ENCODE measurements around the gene ZNF140.

ZNF140 gene

DNA sequence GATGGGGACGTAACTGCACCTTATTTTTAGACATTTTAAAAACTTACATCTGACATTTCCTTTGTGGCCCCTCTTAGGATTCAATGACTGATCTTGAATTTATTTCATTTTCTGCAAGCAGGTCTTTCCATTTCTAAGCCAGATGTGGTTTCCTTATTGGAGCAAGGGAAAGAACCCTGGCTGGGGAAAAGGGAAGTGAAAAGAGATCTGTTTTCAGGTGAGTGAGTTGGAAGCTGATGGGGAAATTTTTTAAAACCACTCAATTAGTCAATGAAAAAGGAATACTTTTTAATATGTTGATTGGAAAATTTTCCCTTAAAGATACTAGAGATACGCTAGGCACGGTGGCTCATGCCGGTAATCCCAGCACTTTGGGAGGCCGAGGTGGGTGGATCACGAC is 2.6 kb downstream of the ZNF140 start:
- TF ChIP-seq, protein P1, sequence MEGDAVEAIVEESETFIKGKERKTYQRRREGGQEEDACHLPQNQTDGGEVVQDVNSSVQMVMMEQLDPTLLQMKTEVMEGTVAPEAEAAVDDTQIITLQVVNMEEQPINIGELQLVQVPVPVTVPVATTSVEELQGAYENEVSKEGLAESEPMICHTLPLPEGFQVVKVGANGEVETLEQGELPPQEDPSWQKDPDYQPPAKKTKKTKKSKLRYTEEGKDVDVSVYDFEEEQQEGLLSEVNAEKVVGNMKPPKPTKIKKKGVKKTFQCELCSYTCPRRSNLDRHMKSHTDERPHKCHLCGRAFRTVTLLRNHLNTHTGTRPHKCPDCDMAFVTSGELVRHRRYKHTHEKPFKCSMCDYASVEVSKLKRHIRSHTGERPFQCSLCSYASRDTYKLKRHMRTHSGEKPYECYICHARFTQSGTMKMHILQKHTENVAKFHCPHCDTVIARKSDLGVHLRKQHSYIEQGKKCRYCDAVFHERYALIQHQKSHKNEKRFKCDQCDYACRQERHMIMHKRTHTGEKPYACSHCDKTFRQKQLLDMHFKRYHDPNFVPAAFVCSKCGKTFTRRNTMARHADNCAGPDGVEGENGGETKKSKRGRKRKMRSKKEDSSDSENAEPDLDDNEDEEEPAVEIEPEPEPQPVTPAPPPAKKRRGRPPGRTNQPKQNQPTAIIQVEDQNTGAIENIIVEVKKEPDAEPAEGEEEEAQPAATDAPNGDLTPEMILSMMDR (IDR thresholded peaks at IDR 0.05; ENCODE audit: borderline replicate concordance, control extremely low read depth, extremely low read depth, insufficient read depth, missing control alignments) = no peak
- DNase-seq (ENCODE audit: low spot score) = no peak

GRCh38 chr12:133105620-133106019 is 24.9 kb downstream of the ZNF140 start:
- DNase-seq (ENCODE audit: low spot score) = no peak
- in situ Hi-C loops (cut with MboI; ENCODE audit: low sequenced_read_pairs, unreplicated experiment) = no loop called here

More for the DNA sequence above, 2.6 kb downstream of the ZNF140 start:
- in situ Hi-C loops (cut with MboI; ENCODE audit: low sequenced_read_pairs, unreplicated experiment) = no loop called here

DNA sequence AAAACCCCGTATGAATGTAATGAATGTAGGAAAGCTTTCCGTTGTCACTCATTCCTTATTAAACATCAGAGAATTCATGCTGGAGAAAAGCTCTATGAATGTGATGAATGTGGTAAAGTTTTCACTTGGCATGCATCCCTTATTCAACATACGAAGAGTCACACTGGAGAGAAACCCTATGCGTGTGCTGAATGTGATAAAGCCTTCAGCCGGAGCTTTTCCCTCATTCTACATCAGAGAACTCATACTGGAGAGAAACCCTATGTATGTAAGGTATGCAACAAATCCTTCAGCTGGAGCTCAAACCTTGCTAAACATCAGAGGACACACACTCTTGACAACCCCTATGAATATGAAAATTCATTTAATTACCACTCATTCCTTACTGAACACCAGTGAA is 25.5 kb downstream of the ZNF140 start:
- DNase-seq (ENCODE audit: low spot score) = no peak
- in situ Hi-C loops (cut with MboI; ENCODE audit: low sequenced_read_pairs, unreplicated experiment) = no loop called here
- TF ChIP-seq, protein P1 (IDR thresholded peaks at IDR 0.05; ENCODE audit: borderline replicate concordance, control extremely low read depth, extremely low read depth, insufficient read depth, missing control alignments) = no peak

More at GRCh38 chr12:133105620-133106019, 24.9 kb downstream of the ZNF140 start:
- TF ChIP-seq, protein P1 (IDR thresholded peaks at IDR 0.05; ENCODE audit: borderline replicate concordance, control extremely low read depth, extremely low read depth, insufficient read depth, missing control alignments) = no peak

- TF ChIP-seq, protein P1 (IDR thresholded peaks at IDR 0.05; ENCODE audit: borderline replicate concordance, control extremely low read depth, extremely low read depth, insufficient read depth, missing control alignments) = no peak
- in situ Hi-C loops (cut with MboI; ENCODE audit: low sequenced_read_pairs, unreplicated experiment) = no loop called here
- no peak for DNase-seq (ENCODE audit: low spot score)
Observed at GRCh38 chr12:133107121-133107520, 26.4 kb downstream of the ZNF140 start.

- TF ChIP-seq, protein P1 (IDR thresholded peaks at IDR 0.05; ENCODE audit: borderline replicate concordance, control extremely low read depth, extremely low read depth, insufficient read depth, missing control alignments) = no peak
- DNase-seq (ENCODE audit: low spot score) = no peak
- in situ Hi-C loops (cut with MboI; ENCODE audit: low sequenced_read_pairs, unreplicated experiment) = no loop called here
Observed at GRCh38 chr12:133108150-133108549, 27.4 kb downstream of the ZNF140 start.

DNA sequence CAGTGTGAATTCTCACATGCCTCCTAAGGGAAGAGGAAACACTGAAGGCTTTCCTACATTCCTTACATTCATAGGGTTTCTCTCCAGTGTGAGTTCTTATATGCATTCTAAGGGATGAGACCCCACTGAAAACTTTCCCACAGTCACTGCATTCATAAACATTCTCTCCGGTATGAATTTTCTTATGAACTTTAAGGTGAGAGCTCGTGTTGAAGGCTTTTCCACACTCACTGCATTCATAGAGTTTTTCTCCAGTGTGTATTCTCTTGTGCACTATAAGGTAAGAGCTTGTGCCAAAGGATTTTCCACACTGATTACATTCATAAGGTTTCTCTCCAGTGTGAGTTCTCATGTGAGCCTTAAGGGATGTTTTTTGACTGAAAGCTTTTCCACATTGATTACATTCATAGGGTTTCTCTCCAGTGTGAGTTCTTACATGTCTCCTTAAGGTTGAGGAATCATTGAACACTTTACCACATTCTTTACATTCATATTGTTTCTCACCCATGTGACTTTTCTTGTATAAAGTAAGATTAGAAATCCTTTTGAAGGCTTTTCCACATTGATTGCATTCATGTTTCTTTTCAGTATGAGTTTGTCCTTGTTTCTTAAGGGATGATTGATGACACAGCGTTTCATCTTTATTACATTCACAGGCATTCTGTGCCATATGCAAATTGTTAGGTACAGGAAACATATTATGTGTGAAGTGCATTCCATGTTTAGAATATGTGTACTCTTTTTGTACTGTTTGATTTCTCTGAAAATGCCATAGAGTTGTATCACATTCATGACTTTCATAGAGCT is 39.9 kb downstream of the ZNF140 start:
- DNase-seq (ENCODE audit: low spot score) = no peak
- in situ Hi-C loops (cut with MboI; ENCODE audit: low sequenced_read_pairs, unreplicated experiment) = no loop called here
- TF ChIP-seq, protein P1 (IDR thresholded peaks at IDR 0.05; ENCODE audit: borderline replicate concordance, control extremely low read depth, extremely low read depth, insufficient read depth, missing control alignments) = no peak

Measured in GM13976 (cell line).